Measurements from ENCODE around the gene DSCAML1. TPM values are rescaled to one million over a fixed set of nuclear protein-coding genes. Genes with fewer than 3 reads are reported as not detected.

DSCAML1 gene
- total RNA-seq, 1 experiment from 2014 or later, result 5.4 TPM

DNA sequence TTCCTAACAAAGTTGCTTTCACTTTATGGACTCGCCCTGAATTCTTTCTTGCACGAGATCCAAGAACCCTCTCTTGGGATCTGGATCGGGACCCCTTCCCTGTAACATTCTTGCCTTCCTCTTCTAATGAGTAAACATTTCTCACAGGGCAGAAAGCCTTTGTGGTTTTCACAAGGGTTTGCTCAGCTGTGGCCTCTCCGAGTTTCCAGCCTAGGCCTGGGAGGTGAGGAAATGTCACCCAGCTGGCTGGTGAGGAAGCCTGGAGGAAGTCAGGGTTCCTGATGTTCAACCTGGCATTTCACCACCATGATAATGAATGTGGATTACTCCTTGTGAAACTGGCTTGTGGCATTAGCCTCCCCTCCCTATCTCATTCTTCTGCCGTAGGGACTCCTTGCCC lies 224.9 kb downstream of the DSCAML1 start:
- in situ Hi-C loops (cut with HindIII; ENCODE audit: low pct_unique_long_range_greater_than_20kb, low sequenced_read_pairs), result no loop called here
- no peak for DNase-seq (ENCODE audit: low read depth)

DNA sequence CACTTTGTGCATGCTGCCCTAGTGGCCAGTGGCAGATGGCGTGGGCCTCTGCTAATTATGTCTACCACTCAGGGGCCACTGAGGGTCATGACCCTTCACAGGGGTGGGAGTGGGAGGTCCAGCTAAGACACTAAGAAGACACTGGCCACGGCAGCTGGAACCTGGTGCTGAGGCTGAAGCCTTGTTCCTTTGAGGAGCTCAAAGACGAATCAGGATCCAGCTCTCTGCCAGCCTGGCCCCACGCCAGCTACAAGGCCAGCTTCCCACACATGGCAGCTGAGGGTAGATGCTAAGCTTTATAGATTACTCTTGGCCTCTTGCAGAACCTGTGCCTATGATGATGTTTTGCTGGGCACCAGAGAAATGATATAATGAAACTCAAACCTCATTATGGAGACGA lies 226.3 kb downstream of the DSCAML1 start:
- in situ Hi-C loops (cut with HindIII; ENCODE audit: low pct_unique_long_range_greater_than_20kb, low sequenced_read_pairs), result no loop called here
- no peak for DNase-seq (ENCODE audit: low read depth)

DNA sequence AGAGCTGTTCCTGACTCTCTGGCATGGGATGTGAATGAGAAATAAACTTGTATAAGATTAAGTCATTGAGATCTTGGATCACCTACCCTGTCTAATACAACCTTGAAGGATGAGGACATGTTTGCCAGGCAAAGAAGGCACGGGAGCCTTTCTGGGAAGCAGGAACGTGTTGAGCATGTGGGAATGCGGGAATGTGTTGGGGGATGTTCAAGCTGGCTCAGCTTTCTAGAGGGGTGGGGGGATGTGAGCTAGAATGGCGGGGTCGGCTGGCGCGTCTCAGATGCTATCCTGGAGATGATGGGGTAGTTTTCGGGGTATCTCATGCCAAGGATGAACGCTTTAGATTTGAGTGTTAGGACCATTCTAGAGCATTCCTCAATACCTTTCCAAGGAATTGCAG lies 227.1 kb downstream of the DSCAML1 start:
- in situ Hi-C loops (cut with HindIII; ENCODE audit: low pct_unique_long_range_greater_than_20kb, low sequenced_read_pairs), result no loop called here

DNA sequence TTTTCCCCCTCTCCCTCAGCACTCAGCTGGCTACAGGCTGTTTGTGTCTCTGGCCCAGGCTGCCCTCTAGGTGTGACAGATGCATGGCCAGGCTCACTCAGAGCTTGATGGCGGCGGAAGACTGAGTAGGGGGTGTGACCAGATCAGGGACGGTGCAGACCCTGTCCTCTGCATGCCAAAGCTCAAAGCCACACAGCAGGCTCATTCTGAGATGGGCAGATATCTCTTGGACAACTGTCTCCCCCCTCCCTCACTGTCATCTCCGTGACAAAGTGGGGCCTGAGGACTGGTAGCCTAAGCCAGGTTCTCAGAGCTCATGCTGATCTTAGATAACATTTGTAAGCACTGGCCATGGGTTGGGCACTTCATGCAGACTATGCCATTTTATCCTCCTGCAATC lies 231.3 kb downstream of the DSCAML1 start:
- in situ Hi-C loops (cut with HindIII; ENCODE audit: low pct_unique_long_range_greater_than_20kb, low sequenced_read_pairs), result no loop called here
- DNase-seq (ENCODE audit: low read depth), result no peak

More for the DNA sequence above, 227.1 kb downstream of the DSCAML1 start:
- no peak for DNase-seq (ENCODE audit: low read depth)

DNA sequence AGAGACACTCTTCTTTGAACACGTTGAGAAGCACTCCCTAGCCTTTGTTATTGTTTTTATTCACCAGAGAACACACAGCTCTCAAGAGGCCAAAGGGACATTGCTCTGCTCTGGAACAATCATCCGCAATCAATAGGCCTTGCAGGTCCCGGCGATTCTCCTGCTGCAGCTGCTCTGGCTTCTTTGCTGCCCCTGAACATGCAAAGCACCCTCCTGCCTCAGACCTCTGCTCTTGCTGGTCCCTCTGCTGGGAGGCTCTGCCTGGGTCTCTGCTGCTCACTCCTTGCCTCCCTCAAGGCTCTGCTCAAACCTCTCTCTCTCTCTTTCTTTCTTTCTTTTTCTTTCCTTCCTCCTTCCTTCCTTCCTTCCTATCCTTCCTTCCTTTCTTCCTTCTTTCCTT lies 232.7 kb downstream of the DSCAML1 start:
- DNase-seq (ENCODE audit: low read depth), result no peak
- in situ Hi-C loops (cut with HindIII; ENCODE audit: low pct_unique_long_range_greater_than_20kb, low sequenced_read_pairs), result no loop called here

DNA sequence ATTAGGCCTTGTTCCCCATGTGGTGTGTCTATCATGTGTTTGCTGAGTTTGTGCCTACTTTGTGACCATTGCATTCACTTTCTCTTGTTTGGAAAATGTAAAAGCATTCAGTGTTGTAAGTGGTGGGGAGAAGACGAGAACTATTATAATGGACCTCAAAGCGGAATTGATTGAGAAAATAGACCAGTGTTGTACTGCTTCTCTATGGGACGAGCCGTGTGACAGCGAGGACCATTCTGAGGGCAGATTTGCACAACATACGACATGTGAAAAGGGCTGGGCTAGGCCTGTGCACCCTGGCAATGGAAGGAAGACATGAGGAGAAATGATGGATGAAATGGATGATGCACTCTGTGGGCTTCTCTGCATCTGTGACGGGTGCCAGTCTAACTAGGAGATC lies 233.5 kb downstream of the DSCAML1 start:
- no peak for DNase-seq (ENCODE audit: low read depth)
- in situ Hi-C loops (cut with HindIII; ENCODE audit: low pct_unique_long_range_greater_than_20kb, low sequenced_read_pairs), result no loop called here

DNA sequence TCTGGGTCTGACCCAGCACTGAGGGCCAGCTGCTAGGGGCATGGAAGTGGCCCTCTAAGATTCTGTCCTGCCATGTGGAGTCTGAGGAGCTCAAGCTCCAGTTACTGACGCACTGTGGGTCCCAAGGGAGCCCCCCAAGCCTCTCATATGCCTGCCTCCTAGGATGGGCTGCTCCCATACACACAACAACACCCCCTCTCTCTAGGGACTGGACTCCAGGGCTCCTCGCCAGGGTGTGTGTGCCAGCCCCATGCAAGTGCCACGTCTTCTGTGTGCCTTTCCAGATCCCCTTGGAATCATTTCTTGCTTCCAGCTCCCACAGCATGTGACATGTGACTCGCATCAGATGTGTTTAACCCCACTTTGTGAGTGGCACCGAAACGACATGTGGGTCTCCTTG lies 234.9 kb downstream of the DSCAML1 start:
- DNase-seq (ENCODE audit: low read depth), result no peak
- in situ Hi-C loops (cut with HindIII; ENCODE audit: low pct_unique_long_range_greater_than_20kb, low sequenced_read_pairs), result no loop called here

DNA sequence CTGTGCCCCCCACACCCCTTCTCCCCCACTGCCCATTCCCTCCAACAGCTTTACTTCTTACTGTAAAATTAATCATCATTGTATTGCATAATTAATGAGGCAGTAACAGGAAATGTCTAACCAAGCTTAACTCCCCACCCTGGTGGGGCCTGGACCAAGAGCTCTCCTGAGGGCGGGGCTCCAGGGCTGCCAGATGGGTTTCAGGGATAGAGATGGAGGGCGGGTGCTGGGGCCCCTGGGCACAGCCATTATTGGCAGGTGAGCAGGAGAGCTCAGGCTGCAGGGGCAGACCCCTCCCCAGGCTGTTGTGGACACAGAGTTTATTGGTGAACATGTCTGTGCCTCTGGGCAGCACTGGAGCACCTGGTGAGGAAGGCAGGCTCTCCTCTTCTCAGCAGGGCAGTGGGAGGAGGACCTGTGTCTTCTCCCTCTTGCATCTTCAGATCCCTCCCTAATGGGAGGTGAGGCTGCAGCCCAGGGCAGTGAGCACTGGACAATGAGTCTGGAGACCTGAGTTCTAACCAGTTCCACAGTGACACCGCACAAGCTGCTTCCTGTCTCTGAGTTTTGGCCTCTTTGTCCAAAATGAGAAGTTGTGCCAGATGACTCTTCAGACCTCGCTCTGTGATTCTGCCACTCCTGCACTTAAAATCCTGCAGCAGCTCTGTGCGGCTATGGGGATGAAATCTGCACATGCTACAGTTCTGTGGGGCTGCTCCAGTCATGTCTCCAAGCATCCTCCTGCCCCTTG lies 236.1 kb downstream of the DSCAML1 start:
- no peak for DNase-seq (ENCODE audit: low read depth)
- in situ Hi-C loops (cut with HindIII; ENCODE audit: low pct_unique_long_range_greater_than_20kb, low sequenced_read_pairs), result no loop called here

DNA sequence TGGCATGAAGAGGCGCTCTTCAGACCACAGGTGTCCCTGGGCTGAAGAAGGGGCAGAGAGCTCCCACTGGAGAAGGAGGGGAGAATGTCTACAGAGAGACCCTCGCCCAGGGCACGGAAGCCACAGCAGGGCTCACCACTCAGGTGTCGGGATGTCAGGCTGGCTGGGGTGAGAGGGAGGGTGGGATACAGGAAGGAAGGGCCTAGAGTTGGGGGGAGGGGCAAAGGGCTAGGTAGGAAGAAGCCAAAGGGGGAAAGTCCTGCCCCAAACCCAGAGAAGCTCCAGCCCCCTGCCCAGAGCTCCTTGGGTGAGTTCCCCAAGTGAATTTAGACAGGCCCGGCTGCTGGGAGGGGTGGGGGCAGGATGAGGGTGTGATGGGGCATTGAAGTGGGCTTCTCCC lies 237.3 kb downstream of the DSCAML1 start:
- in situ Hi-C loops (cut with HindIII; ENCODE audit: low pct_unique_long_range_greater_than_20kb, low sequenced_read_pairs), result no loop called here
- DNase-seq (ENCODE audit: low read depth), result no peak

DNA sequence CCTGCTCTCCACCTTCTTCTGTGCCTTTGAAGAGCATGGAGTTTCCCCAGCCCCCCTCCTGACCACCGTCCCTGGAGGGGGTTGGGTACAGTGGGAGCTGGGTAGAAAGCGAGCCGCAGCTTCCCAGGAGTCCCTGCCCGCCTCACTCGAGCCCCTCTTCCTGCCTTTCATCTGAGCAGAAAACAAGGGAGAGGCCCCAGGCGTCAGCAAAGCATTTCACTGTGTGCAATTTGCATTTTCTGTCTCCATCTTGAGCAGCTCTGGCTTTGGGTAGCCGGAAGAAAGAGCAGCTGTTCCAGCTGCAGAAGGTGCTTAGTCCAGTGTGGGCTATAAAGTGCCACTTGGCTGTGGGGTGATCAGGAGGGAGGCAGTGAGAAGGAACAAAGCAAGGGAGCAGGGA lies 239.7 kb downstream of the DSCAML1 start:
- in situ Hi-C loops (cut with HindIII; ENCODE audit: low pct_unique_long_range_greater_than_20kb, low sequenced_read_pairs), result no loop called here
- DNase-seq (ENCODE audit: low read depth), result no peak

DNA sequence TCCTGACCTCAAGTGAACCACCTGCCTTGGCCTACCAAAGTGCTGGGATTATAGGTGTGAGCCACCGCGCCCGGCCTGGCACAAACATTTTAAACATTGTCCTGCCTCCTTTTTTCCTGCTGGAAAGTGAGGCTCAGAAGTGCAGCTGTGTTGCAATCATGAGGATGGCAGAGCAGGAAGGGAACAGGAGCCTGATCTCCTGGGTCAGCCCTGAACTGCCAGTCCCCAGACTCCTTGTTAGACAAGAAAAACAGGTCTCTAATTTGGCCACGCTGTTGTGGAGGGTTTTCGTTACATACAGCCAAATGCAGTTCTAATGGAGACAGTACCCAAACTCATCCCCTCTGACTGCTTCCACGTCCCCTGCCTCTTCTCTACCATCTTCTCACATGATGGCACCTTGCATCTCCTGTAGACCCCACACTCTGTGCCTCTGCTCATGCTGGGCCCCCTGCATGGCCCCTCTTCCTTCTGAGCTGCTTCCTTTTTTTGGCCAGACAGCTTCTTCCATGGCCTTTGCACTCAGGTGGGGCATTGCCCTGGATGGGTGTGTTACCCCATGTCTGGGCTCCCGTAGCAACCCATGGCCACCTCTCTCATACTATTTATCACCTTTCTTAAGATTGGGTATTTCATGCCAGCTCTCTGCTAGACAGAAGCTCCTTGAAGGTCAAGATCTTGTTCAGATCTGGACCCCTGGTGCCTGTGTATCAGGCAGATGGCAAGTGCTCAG lies 242.2 kb downstream of the DSCAML1 start:
- no peak for DNase-seq (ENCODE audit: low read depth)
- in situ Hi-C loops (cut with HindIII; ENCODE audit: low pct_unique_long_range_greater_than_20kb, low sequenced_read_pairs), result no loop called here

DNA sequence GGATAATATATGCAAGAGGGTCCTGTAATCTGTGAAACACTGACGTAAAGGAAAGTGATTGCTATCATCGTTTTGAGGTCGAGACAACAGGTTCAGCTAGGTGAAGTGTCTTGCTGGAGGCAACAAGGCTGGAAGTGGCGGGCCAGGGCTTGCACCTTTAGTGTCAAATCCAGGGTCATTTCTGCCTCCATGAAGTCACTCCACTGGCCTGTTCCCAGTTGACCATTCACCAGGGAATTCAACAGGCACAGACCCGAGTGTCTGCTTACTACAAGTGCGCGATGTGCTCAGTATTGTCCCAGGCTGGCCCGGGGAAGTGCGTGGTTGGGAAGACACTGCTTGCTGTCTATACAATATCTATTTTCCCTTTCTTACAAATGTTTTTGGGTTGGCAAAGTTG lies 244.4 kb downstream of the DSCAML1 start:
- DNase-seq (ENCODE audit: low read depth), result no peak
- in situ Hi-C loops (cut with HindIII; ENCODE audit: low pct_unique_long_range_greater_than_20kb, low sequenced_read_pairs), result no loop called here

DNA sequence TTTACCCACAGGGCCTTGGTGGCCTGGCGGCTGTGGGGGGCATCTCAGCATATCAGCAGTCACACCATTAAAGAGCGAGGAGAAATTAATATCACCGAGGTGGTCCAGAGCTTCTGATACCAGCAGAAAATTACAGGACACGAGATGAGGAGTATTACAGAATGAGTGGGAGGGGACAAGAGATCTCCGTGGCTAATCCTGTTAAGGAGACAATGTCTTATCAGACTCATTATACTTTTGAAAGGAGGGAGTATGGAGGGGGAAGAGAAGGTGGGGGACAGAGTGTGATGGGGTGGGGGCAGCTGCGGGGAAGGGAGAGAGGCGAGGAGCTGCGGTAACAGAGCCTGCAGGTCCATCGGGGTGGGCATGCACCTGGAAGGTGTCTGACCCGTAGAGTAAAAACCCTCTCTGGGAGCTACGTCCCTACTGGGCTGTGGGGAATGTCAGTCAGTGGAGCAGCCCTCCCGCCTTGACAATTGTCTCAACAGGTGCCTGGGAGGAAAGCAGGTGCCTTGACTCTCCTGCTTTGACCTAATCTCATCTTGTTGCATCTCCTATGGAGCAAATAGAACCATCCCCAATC lies 245.2 kb downstream of the DSCAML1 start:
- in situ Hi-C loops (cut with HindIII; ENCODE audit: low pct_unique_long_range_greater_than_20kb, low sequenced_read_pairs), result no loop called here
- DNase-seq (ENCODE audit: low read depth), result no peak

DNA sequence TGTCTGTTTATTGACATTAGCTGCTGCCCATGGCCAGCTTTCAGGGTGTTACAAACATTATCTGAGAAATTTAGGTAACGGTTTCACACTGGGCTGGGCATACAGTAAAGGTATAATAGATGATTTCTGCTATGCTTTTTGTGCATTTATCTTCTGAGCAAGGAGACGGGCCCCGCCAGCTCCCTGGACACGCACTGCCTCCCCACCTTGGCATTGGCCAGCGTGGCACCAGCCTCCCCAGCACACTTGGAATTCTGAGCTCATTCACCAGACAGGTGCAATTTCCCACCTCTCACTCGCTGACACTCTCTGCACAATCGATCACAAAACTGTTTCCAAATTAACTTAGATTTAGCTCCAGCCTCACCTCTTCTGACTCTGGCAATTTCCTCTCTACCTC lies 246.6 kb downstream of the DSCAML1 start:
- no peak for DNase-seq (ENCODE audit: low read depth)
- in situ Hi-C loops (cut with HindIII; ENCODE audit: low pct_unique_long_range_greater_than_20kb, low sequenced_read_pairs), result no loop called here

DNA sequence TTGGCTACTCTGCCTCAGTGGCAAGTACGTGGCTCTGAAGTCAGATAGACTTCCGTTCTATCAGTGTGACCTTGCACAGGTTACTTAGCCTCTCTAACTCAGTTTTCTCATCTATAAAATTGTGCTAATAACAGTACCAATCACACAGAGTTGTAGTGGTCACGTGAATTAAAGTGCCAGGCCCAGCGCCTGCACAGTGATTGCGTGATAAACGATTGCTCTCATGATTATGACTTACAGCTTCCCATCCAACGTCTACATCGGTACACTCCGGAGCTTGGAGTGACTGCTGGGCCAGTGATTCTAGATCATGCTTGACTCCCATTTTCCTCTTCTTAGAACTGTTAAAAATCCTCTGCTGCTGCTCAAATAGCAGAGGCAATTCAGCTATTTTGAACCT lies 247.6 kb downstream of the DSCAML1 start:
- in situ Hi-C loops (cut with HindIII; ENCODE audit: low pct_unique_long_range_greater_than_20kb, low sequenced_read_pairs), result no loop called here
- no peak for DNase-seq (ENCODE audit: low read depth)

DNA sequence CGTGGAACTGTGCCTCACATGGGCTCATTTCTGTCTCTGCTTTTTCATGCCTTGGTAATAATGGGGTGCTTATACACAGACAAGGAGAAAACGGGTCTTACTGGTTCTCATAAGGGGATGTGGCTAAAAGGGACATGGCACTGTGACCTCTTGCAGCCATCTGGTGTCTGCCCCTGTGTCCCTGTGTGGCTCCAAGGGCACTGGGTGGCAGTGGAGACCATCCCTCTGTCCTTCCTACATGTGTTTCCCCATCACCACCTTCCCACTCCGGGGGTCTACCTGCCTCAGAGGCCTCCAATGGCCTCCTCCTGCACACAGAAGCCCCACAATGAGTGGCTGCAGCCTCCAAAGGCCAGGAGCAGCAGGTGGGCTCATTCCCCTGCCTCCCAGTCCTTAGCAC lies 248.1 kb downstream of the DSCAML1 start:
- no peak for DNase-seq (ENCODE audit: low read depth)
- in situ Hi-C loops (cut with HindIII; ENCODE audit: low pct_unique_long_range_greater_than_20kb, low sequenced_read_pairs), result no loop called here

DNA sequence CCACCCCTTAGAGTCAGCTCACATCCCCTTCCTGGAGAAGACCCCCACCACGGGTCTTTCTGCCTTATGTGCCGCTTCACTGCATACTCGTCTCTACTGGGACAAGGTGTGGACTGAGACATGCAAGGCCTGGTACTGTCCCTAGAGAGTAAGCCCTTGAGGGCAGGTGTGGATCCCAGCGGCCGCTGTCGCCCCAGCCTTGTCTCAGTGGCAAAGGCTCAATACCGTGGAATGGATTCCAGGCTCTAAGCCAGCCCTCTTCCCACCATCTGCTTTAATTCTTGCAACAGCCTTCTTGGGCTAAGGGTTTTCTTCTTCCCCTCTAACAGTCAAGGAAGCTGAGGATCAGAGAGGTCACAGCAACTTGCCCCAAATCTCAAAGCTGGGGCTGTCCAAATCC lies 249.1 kb downstream of the DSCAML1 start:
- DNase-seq (ENCODE audit: low read depth), result no peak
- in situ Hi-C loops (cut with HindIII; ENCODE audit: low pct_unique_long_range_greater_than_20kb, low sequenced_read_pairs), result no loop called here

DNA sequence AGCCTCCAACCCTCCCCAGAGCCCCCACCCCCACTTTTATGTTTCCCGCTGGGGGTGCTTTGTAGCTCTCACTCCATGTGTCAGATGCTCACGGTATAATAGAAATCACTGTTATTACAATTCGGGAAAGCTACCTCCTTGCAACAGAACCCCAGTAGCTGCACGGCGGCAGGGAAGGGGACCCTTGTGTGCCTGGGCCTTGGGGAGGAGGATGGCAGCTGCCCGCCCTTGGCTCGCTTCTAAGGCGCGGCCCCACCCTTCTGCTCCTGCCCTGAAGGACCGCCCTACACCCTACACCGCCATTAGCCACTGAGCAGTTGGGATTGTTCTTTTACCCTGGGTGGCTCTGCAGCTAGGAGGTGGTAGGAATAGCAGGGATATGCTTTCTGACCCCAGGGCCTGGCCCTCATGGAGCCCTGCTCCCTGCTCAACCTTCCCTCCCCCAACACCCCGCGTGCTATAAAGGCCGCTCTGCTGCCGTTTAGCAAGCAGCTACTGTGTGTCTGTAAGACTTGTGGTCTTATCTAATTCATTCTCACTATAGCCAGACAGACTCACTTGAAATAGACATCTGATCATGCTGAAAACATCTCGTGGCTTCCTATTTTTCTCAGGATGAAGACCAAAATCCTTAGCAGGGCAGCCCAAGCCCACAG lies 249.7 kb downstream of the DSCAML1 start:
- DNase-seq (ENCODE audit: low read depth), result no peak
- in situ Hi-C loops (cut with HindIII; ENCODE audit: low pct_unique_long_range_greater_than_20kb, low sequenced_read_pairs), result no loop called here
